Measurements from ENCODE around the gene MATN3. TPM values are rescaled to one million over a fixed set of nuclear protein-coding genes. Genes with fewer than 3 reads are reported as not detected.

The MATN3 gene
- total RNA-seq, 1 experiment from 2014 or later: 18.1 TPM

DNA sequence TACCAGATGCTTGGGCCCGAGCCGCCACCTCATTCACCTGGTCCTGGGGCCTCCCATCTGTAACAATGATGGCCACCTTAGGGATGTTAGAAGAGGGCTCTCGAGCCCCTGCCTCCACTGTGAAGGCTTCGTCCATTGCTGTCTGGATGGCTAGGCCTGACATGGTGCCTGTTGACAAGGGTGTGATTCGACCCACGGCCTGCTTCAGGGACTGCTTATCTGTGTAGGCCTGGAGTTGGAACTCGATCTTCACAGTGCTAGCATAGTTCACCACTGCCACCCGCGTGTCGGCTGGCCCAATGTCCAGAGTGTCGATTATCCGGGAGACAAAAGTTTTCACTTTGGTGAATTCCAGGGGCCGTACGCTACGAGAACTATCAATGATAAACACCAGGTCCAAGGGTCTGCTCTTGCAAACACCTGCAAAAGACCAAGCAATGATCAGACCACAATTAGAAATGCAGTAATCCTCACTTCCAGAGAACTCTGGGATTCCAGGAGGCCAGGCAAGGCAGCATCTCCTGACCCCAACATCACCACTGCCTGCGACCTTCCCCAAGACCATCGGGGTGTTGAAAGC is 6.5 kb downstream of the MATN3 start:
- Mint-ChIP-seq H3K9me3 (ENCODE audit: unreplicated experiment) (no peaks in the 10 kb centered on the region), H3K27ac (ENCODE audit: unreplicated experiment) (no peak overlapping the region), H3K4me3 (ENCODE audit: unreplicated experiment) (no peak overlapping the region), H3K36me3 (ENCODE audit: insufficient read depth, unreplicated experiment) (peaks cover 11% of the 10 kb centered on the region), H3K4me1 (ENCODE audit: low read depth, unreplicated experiment) (no peaks in the 10 kb centered on the region), H3K27me3 (ENCODE audit: insufficient read depth, unreplicated experiment) (no peaks in the 10 kb centered on the region)
- no peaks in the 10 kb centered on the region for H3K9me3 ChIP-seq
- POLR2A ChIA-PET: no interaction called here
- TF ChIP-seq, protein P1, sequence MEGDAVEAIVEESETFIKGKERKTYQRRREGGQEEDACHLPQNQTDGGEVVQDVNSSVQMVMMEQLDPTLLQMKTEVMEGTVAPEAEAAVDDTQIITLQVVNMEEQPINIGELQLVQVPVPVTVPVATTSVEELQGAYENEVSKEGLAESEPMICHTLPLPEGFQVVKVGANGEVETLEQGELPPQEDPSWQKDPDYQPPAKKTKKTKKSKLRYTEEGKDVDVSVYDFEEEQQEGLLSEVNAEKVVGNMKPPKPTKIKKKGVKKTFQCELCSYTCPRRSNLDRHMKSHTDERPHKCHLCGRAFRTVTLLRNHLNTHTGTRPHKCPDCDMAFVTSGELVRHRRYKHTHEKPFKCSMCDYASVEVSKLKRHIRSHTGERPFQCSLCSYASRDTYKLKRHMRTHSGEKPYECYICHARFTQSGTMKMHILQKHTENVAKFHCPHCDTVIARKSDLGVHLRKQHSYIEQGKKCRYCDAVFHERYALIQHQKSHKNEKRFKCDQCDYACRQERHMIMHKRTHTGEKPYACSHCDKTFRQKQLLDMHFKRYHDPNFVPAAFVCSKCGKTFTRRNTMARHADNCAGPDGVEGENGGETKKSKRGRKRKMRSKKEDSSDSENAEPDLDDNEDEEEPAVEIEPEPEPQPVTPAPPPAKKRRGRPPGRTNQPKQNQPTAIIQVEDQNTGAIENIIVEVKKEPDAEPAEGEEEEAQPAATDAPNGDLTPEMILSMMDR (IDR thresholded peaks at IDR 0.05; ENCODE audit: insufficient read depth in 1 of 2, low read depth in 1 of 2, low read length in 1 of 2, severe bottlenecking in 1 of 2, unreplicated experiment in 1 of 2): no peak
- no peak overlapping the region for H3K4me3 ChIP-seq (ENCODE audit: low read depth, low read length)
- H3K36me3 ChIP-seq (ENCODE audit: control insufficient read depth, insufficient read depth, low read length): no peaks in the 10 kb centered on the region
- CTCF ChIA-PET: no interaction called here
- intact Hi-C loops (cut with micrococcal nuclease; ENCODE audit: unreplicated experiment): no loop called here
- no peaks in the 10 kb centered on the region for H3K4me1 ChIP-seq
- no TSS peak for BruUV-seq (replicated peaks)
- H3K27me3 ChIP-seq (replicated peaks; ENCODE audit: control insufficient read depth, insufficient read depth, low read length): no peaks in the 10 kb centered on the region
- no peak for DNase-seq

DNA sequence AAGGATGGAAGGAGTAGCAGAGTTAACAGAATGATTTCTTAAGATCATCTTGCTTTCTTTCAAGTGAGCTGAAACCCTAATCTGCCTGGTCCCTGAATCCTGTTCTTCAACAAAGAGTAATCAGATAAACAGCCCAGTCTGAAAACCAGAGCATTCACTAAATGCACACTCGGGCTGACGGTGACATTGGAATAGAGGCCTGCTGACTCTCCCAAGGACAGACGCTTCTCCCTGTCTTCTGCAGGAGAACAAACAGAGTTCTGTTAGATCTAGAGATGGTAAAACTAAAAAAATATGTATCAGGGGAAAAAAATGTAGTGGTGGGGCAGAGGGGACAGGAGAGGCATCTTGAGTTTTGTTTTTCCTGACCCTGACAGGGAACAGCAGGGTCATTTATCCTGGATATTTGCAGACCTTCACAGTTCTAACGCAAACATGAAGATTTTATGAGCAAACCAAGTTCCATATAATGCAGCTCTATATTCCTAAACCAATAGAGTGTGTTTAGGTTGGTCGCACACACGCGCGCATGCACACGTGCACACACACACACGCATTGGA is 7.3 kb downstream of the MATN3 start:
- CTCF ChIA-PET: no interaction called here
- H3K4me3 Mint-ChIP-seq (ENCODE audit: unreplicated experiment): no peak overlapping the region
- H3K36me3 ChIP-seq (ENCODE audit: control insufficient read depth, insufficient read depth, low read length): no peaks in the 10 kb centered on the region
- H3K27me3 Mint-ChIP-seq (ENCODE audit: insufficient read depth, unreplicated experiment): no peaks in the 10 kb centered on the region
- DNase-seq: no peak
- no peaks in the 10 kb centered on the region for H3K4me1 Mint-ChIP-seq (ENCODE audit: low read depth, unreplicated experiment)
- H3K9me3 ChIP-seq: no peaks in the 10 kb centered on the region
- H3K9me3 Mint-ChIP-seq (ENCODE audit: unreplicated experiment): no peaks in the 10 kb centered on the region
- no TSS peak for BruUV-seq (replicated peaks)
- H3K4me3 ChIP-seq (ENCODE audit: low read depth, low read length): no peak overlapping the region
- H3K4me1 ChIP-seq: no peaks in the 10 kb centered on the region
- TF ChIP-seq, protein P1 (IDR thresholded peaks at IDR 0.05; ENCODE audit: insufficient read depth in 1 of 2, low read depth in 1 of 2, low read length in 1 of 2, severe bottlenecking in 1 of 2, unreplicated experiment in 1 of 2): no peak
- H3K27ac Mint-ChIP-seq (ENCODE audit: unreplicated experiment): no peak overlapping the region
- H3K36me3 Mint-ChIP-seq (ENCODE audit: insufficient read depth, unreplicated experiment): peaks cover 11% of the 10 kb centered on the region
- H3K27me3 ChIP-seq (replicated peaks; ENCODE audit: control insufficient read depth, insufficient read depth, low read length): no peaks in the 10 kb centered on the region
- POLR2A ChIA-PET: no interaction called here
- intact Hi-C loops (cut with micrococcal nuclease; ENCODE audit: unreplicated experiment): no loop called here

DNA sequence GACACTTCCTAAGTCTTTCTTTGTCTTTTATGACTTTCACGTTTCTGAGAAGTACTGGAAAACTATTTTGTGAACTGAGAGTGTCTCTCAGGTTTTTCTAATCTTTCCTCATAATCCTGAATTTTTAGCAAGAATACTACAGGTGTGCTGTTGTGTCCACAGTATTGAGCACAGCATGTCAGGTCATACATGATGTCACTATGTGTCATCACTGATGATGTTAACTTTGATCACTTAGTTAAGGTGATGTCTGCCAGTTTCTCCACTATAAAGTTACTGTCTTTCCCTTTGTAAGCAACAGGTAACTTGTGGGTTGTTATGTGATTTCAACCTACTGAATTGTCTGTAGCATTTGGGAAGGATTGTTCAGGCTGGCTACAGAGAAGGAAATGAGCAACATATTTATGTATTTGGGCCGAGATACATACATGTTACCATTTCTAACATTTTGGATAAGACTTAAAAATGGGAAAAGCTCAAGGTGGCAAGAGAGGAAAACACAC is 11.1 kb downstream of the MATN3 start:
- no peak overlapping the region for H3K27ac Mint-ChIP-seq (ENCODE audit: unreplicated experiment)
- TF ChIP-seq, protein P1 (IDR thresholded peaks at IDR 0.05; ENCODE audit: insufficient read depth in 1 of 2, low read depth in 1 of 2, low read length in 1 of 2, severe bottlenecking in 1 of 2, unreplicated experiment in 1 of 2): no peak
- H3K4me3 Mint-ChIP-seq (ENCODE audit: unreplicated experiment): no peak overlapping the region
- no TSS peak for BruUV-seq (replicated peaks)
- H3K36me3 Mint-ChIP-seq (ENCODE audit: insufficient read depth, unreplicated experiment): peaks cover 10% of the 10 kb centered on the region
- DNase-seq: no peak
- Histone ChIP-seq H3K9me3 (no peaks in the 10 kb centered on the region), H3K27me3 (replicated peaks; ENCODE audit: control insufficient read depth, insufficient read depth, low read length) (no peaks in the 10 kb centered on the region), H3K36me3 (ENCODE audit: control insufficient read depth, insufficient read depth, low read length) (no peaks in the 10 kb centered on the region), H3K4me3 (ENCODE audit: low read depth, low read length) (no peak overlapping the region), H3K4me1 (no peaks in the 10 kb centered on the region)
- POLR2A ChIA-PET: no interaction called here
- H3K9me3 Mint-ChIP-seq (ENCODE audit: unreplicated experiment): no peaks in the 10 kb centered on the region
- CTCF ChIA-PET: no interaction called here
- H3K4me1 Mint-ChIP-seq (ENCODE audit: low read depth, unreplicated experiment): no peaks in the 10 kb centered on the region
- H3K27me3 Mint-ChIP-seq (ENCODE audit: insufficient read depth, unreplicated experiment): no peaks in the 10 kb centered on the region
- intact Hi-C loops (cut with micrococcal nuclease; ENCODE audit: unreplicated experiment): no loop called here
